ENCODE data around the gene CMYA5. TPM values are rescaled to one million over a fixed set of nuclear protein-coding genes. Genes with fewer than 3 reads are reported as not detected.

Gene CMYA5
- total RNA-seq, 1 donor from 2014 or later: 2.0 TPM

DNA sequence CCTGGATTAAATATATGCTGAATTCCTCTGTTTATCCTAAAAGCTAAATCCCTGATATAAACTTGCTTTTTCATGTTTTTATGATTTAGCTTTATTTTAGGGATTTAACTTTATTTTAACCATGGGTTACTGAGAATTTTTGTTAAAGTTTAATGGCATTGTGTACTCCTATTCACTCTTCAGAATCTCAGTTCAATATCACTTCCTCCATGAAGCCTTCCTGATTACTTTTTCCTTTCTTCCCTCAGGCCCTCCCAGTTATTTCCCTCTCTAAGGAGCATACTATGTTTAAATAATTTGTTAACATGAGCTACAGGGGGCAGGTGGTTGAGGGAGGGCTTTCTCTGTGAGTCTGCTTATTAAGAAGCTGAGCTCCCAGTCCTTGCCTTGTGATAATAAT lies 151.5 kb downstream of the CMYA5 start:
- H3K4me1 ChIP-seq: no peaks in the 10 kb centered on the region
- H3K4me3 ChIP-seq: no peak overlapping the region
- no peak for ATAC-seq
- TF ChIP-seq, protein P1, sequence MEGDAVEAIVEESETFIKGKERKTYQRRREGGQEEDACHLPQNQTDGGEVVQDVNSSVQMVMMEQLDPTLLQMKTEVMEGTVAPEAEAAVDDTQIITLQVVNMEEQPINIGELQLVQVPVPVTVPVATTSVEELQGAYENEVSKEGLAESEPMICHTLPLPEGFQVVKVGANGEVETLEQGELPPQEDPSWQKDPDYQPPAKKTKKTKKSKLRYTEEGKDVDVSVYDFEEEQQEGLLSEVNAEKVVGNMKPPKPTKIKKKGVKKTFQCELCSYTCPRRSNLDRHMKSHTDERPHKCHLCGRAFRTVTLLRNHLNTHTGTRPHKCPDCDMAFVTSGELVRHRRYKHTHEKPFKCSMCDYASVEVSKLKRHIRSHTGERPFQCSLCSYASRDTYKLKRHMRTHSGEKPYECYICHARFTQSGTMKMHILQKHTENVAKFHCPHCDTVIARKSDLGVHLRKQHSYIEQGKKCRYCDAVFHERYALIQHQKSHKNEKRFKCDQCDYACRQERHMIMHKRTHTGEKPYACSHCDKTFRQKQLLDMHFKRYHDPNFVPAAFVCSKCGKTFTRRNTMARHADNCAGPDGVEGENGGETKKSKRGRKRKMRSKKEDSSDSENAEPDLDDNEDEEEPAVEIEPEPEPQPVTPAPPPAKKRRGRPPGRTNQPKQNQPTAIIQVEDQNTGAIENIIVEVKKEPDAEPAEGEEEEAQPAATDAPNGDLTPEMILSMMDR (IDR thresholded peaks at IDR 0.05): no peak
- intact Hi-C loops (cut with DNase I): no loop called here
- no peak overlapping the region for H3K27ac ChIP-seq
- no peak for DNase-seq
- H3K9me3 ChIP-seq: no peaks in the 10 kb centered on the region
- peaks cover 6% of the 10 kb centered on the region for H3K27me3 ChIP-seq (ENCODE audit: low read depth)
- no peaks in the 10 kb centered on the region for H3K36me3 ChIP-seq

DNA sequence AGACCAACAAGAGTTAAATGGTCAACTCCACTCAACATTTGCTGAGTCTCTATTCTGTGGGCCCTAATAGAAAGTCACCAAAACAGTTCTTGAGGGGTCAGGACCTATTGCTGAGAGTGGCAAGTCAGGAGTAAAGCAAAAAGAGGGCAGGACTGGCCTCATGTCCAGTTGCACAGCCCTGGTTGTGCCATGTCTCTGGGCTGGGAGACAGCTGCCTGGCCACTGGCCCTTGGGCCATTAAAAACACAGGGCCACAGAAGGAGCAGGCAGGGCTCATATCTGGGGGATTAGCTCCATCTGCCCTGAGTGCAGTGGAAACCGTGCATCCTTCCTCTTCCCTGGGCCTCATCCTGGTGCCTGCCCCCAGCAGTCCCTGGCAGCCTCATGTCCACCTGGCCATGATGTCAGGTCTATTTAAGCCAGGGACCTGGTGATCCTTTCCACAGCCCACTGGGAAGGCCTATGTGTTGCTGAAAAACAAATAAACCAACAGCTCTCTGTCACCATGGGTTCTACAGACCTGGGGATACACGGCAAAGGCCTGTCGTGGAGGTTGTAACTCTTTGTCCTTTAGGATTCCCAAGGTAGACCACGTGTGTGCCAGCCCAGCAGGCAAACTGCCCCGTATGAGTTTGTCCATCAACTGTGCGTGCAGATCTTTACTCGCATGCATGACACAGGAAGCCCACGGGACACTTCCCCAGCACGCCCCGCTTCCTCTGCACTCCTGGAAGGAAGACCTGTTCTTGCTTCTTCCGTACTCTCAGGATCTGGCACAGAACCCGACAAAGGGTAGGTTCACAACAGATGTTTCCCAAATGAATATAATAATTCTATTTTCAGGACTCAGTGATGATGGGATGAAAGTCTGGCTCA lies 152.6 kb downstream of the CMYA5 start:
- Histone ChIP-seq H3K9me3 (no peaks in the 10 kb centered on the region), H3K27ac (no peak overlapping the region), H3K4me3 (no peak overlapping the region), H3K27me3 (ENCODE audit: low read depth) (peaks cover 6% of the 10 kb centered on the region), H3K4me1 (no peaks in the 10 kb centered on the region), H3K36me3 (no peaks in the 10 kb centered on the region)
- TF ChIP-seq, protein P1 (IDR thresholded peaks at IDR 0.05): no peak
- intact Hi-C loops (cut with DNase I): no loop called here
- ATAC-seq (no peak), DNase-seq (no peak)

DNA sequence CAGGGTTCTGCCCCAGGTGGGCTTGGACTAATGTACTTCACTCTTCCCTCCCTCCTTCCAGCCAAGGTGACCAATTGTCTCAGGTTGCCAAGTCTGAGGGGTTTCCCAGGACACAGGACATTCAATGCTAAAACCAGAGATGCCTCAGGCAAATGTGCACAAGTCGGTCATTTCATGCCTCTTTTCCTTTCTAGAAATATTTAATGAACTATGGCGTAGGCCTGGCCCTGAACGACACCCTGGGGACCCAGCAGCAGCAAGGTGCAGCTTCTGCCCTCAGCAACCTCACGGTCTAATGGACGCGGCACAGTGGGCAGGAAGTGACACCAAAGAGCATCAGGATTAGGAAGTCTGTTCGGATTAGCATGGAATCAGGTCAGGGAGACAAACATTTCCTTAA lies 153.4 kb downstream of the CMYA5 start:
- no peaks in the 10 kb centered on the region for H3K9me3 ChIP-seq
- peaks cover 6% of the 10 kb centered on the region for H3K27me3 ChIP-seq (ENCODE audit: low read depth)
- intact Hi-C loops (cut with DNase I): no loop called here
- no peak overlapping the region for H3K4me3 ChIP-seq
- TF ChIP-seq, protein P1 (IDR thresholded peaks at IDR 0.05): no peak
- DNase-seq: no peak
- no peak overlapping the region for H3K27ac ChIP-seq
- H3K4me1 ChIP-seq: no peaks in the 10 kb centered on the region
- ATAC-seq: no peak
- H3K36me3 ChIP-seq: no peaks in the 10 kb centered on the region

DNA sequence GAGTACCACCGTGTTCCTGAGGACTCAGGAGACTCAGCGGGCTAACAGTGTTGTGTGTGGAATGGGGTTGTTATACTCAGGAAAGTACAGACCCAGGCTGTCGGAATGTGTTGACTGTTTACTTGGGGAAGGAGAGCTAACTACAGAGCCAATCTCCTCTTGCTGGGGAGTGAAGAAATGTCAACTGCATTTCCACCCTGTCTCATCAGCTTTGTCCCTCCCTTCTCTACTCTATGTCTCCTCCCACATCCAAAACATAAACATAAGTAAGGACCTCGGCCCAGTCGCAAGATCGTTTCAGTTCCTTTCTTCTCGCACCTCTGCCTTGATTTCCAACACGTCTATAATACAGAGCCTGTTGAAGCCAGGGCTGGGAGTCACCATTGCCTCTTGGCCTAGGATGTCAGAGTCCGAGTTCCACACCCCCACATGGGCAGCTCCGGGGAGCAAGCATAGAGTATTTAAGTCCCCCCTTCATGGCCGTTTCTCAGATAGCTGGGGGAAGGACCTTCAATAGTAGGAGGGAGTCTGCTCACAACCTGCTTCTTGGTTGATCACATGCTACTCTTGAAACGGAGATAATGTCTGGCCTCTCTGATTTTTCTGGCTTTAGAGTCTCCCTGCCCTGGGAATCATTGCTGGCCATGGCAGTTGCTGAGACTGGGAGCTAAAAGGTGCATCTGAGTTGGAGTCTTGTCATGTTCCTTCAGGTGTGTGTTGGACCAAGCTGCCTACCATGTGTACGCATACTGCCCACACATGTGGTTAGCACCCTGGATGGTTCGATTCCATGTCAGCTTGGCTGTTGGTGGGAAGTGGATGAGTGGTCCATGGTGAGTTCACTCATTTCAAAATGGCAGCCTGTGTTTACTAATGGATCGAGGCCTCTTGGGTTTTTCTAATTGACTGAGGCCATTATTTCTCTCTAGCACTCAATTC lies 154.1 kb downstream of the CMYA5 start:
- ATAC-seq (no peak), DNase-seq (no peak)
- TF ChIP-seq, protein P1 (IDR thresholded peaks at IDR 0.05): no peak
- H3K27ac ChIP-seq: no peak overlapping the region
- no peaks in the 10 kb centered on the region for H3K36me3 ChIP-seq
- no peak overlapping the region for H3K4me3 ChIP-seq
- intact Hi-C loops (cut with DNase I): no loop called here
- H3K4me1 ChIP-seq: no peaks in the 10 kb centered on the region
- peaks cover 6% of the 10 kb centered on the region for H3K27me3 ChIP-seq (ENCODE audit: low read depth)
- H3K9me3 ChIP-seq: no peaks in the 10 kb centered on the region

DNA sequence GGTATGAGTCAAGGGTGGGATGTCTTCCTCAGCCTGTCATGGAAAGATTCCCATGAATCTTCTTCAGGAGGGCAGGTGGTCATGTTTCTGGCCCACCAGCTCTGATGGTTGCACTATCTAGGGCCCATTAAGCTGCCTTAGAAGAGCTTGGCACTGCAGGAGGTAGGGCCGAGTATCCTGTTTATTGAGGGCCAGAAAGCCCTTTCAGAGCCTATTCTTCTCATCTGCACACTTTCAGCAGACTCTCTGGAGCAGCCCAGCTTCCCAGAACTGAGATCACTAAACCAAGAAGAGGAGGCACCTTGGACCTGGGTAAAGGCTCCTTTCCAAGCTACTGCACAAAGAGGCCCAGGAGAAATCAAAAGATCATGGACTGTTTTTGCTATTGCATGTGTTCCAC lies 154.9 kb downstream of the CMYA5 start:
- no peak overlapping the region for H3K27ac ChIP-seq
- ATAC-seq (no peak), DNase-seq (no peak)
- intact Hi-C loops (cut with DNase I): no loop called here
- H3K36me3 ChIP-seq: no peaks in the 10 kb centered on the region
- no peak overlapping the region for H3K4me3 ChIP-seq
- H3K9me3 ChIP-seq: no peaks in the 10 kb centered on the region
- TF ChIP-seq, protein P1 (IDR thresholded peaks at IDR 0.05): no peak
- peaks cover 6% of the 10 kb centered on the region for H3K27me3 ChIP-seq (ENCODE audit: low read depth)
- no peaks in the 10 kb centered on the region for H3K4me1 ChIP-seq
